ENCODE measurements around the gene CNTFR.

Gene CNTFR

GRCh38 chr9:34610434-34611206 is 21.1 kb upstream of the CNTFR start:
- POLR2A ChIA-PET = no interaction called here
- DNase-seq (ENCODE audit: extremely low spot score) = no peak
- CTCF ChIA-PET = interaction anchor here (0.7 to 17.0 kb wide), 7 partner anchors 8 to 231 kb away, joined by 3 to 328 read pairs (median 7); partner anchors contain the start of genes ARID3C, GALT and SIGMAR1
- no peak for TF ChIP-seq CTCF (IDR thresholded peaks at IDR 0.05; ENCODE audit: control extremely low read depth, extremely low read depth, low read depth, missing control alignments)

GRCh38 chr9:34607331-34607730 is 17.8 kb upstream of the CNTFR start:
- ChIA-PET POLR2A (no interaction called here), CTCF (interaction anchor here (1.1 to 17.0 kb wide), 4 partner anchors 10 to 59 kb away, joined by 4 to 328 read pairs (median 26); partner anchors contain the start of genes ARID3C and SIGMAR1)
- DNase-seq (ENCODE audit: extremely low spot score) = no peak
- no peak for TF ChIP-seq CTCF (IDR thresholded peaks at IDR 0.05; ENCODE audit: control extremely low read depth, extremely low read depth, low read depth, missing control alignments)

GRCh38 chr9:34606905-34607304 is 17.4 kb upstream of the CNTFR start:
- no peak for TF ChIP-seq CTCF (IDR thresholded peaks at IDR 0.05; ENCODE audit: control extremely low read depth, extremely low read depth, low read depth, missing control alignments)
- CTCF ChIA-PET = interaction anchor here (1.1 to 17.0 kb wide), 4 partner anchors 10 to 59 kb away, joined by 4 to 328 read pairs (median 26); partner anchors contain the start of genes ARID3C and SIGMAR1
- POLR2A ChIA-PET = no interaction called here
- DNase-seq (ENCODE audit: extremely low spot score) = no peak

- no peak for DNase-seq (ENCODE audit: extremely low spot score)
- CTCF ChIA-PET = interaction anchor here (1.1 to 17.0 kb wide), 9 partner anchors 9 to 202 kb away, joined by 3 to 328 read pairs (median 4); partner anchors contain the start of genes ARID3C, DCTN3, GALT and SIGMAR1
- no peak for TF ChIP-seq CTCF (IDR thresholded peaks at IDR 0.05; ENCODE audit: control extremely low read depth, extremely low read depth, low read depth, missing control alignments)
- POLR2A ChIA-PET = no interaction called here
These were observed 16.7 kb upstream of the CNTFR start for GRCh38 chr9:34606190-34606589.

GRCh38 chr9:34603610-34604231 is 14.2 kb upstream of the CNTFR start:
- peak; percentile 83 for DNase-seq (ENCODE audit: extremely low spot score)
- peak; percentile 91 for TF ChIP-seq CTCF (IDR thresholded peaks at IDR 0.05; ENCODE audit: control extremely low read depth, extremely low read depth, low read depth, missing control alignments)
- ChIA-PET POLR2A (no interaction called here), CTCF (interaction anchor here (0.6 to 17.0 kb wide), 40 partner anchors 9 to 980 kb away, joined by 3 to 328 read pairs (median 5); partner anchors contain the start of genes ARID3C, DCTN3, GALT and RPP25L)

GRCh38 chr9:34601937-34602573 is 12.5 kb upstream of the CNTFR start:
- ChIA-PET CTCF (interaction anchor here (0.8 to 17.0 kb wide), 17 partner anchors 9 to 221 kb away, joined by 3 to 328 read pairs (median 10); partner anchors contain the start of genes ARID3C, DCTN3, GALT and RPP25L), POLR2A (no interaction called here)
- DNase-seq (ENCODE audit: extremely low spot score) = no peak
- TF ChIP-seq CTCF (IDR thresholded peaks at IDR 0.05; ENCODE audit: control extremely low read depth, extremely low read depth, low read depth, missing control alignments) = no peak
